PFSK-1 (cell line): ENCODE measurements around the gene LEFTY1.

Experiments
- FOXP2 ChIP-seq: optimal IDR thresholded peaks from 2 replicates; pipeline ENCODE3; 2011; ENCODE audit warnings: borderline replicate concordance, control low read depth, inconsistent platforms; ENCODE audit not compliant: insufficient read depth; ENCODE audit errors: extremely low read length, extremely low read depth
- POLR2AphosphoS5 ChIP-seq: IDR thresholded peaks from 2 replicates; pipeline ENCODE4 v1.6.1; 2012; ENCODE audit warnings: low read depth, mild to moderate bottlenecking, control low read depth, low read length, moderate library complexity
- REST ChIP-seq, 2 experiments: IDR thresholded peaks; 2 replicates each; pipeline versions ENCODE4 v1.6.1 to v1.8.0; 2011 to 2012; ENCODE audit warnings: low read depth in 2 of 2, low read length in 2 of 2, control low read depth in 1 of 2, inconsistent platforms in 1 of 2, mild to moderate bottlenecking in 1 of 2, moderate library complexity in 1 of 2; ENCODE audit not compliant: insufficient read depth in 1 of 2
- SIN3A ChIP-seq: IDR thresholded peaks from 2 replicates; pipeline ENCODE4 v1.6.1; 2012; ENCODE audit warnings: mild to moderate bottlenecking, low read length, moderate library complexity, borderline replicate concordance; ENCODE audit not compliant: insufficient read depth
- TAF1 ChIP-seq: IDR thresholded peaks from 2 replicates; pipeline ENCODE4 v1.6.1; 2012; ENCODE audit warnings: low read length, control low read depth, borderline replicate concordance; ENCODE audit not compliant: insufficient read depth

The LEFTY1 gene

GRCh38 chr1:225871359-225872074 lies 17.4 kb downstream of the LEFTY1 start:
- TF ChIP-seq TAF1, result no peak
- no peak for TF ChIP-seq SIN3A
- no peak for TF ChIP-seq FOXP2
- no peak for TF ChIP-seq POLR2AphosphoS5

- TF ChIP-seq REST (IDR thresholded peaks at IDR 0.05; ENCODE audit: insufficient read depth in 1 of 2, low read depth in 2 of 2, low read length in 2 of 2), result no peak
- no peak for TF ChIP-seq SIN3A
- no peak for TF ChIP-seq TAF1
- no peak for TF ChIP-seq POLR2AphosphoS5
- TF ChIP-seq FOXP2, result no peak
These were observed 18.0 kb downstream of the LEFTY1 start for GRCh38 chr1:225870911-225871310.

- TF ChIP-seq TAF1 (no peak), POLR2AphosphoS5 (no peak), SIN3A (no peak), FOXP2 (no peak), REST (IDR thresholded peaks at IDR 0.05; ENCODE audit: insufficient read depth in 1 of 2, low read depth in 2 of 2, low read length in 2 of 2) (no peak)
These were observed 20.2 kb downstream of the LEFTY1 start for GRCh38 chr1:225868631-225869330.

GRCh38 chr1:225866981-225867380 lies 22.0 kb downstream of the LEFTY1 start:
- TF ChIP-seq SIN3A, result no peak
- TF ChIP-seq REST (IDR thresholded peaks at IDR 0.05; ENCODE audit: insufficient read depth in 1 of 2, low read depth in 2 of 2, low read length in 2 of 2), result no peak
- TF ChIP-seq FOXP2, result no peak
- no peak for TF ChIP-seq TAF1
- TF ChIP-seq POLR2AphosphoS5, result no peak

- TF ChIP-seq SIN3A (no peak), POLR2AphosphoS5 (no peak), FOXP2 (no peak), TAF1 (no peak), REST (IDR thresholded peaks at IDR 0.05; ENCODE audit: insufficient read depth in 1 of 2, low read depth in 2 of 2, low read length in 2 of 2) (no peak)
These were observed 22.7 kb downstream of the LEFTY1 start for GRCh38 chr1:225866061-225866837.
